HG02970 (cell line): Measurements from ENCODE around the gene ECI1.

ENCODE experiments used
- ATAC-seq: cut with Tn5 transposase; IDR thresholded peaks from one replicate; pipeline ENCODE4 v1.9.1; 2021; ENCODE audit warnings: mild to moderate bottlenecking, moderate library complexity, moderate number of reproducible peaks; ENCODE audit not compliant: unreplicated experiment, low FRiP score

Gene ECI1

GRCh38 chr16:2251296-2252111 lies at the start of gene ECI1:
ECI1 (minus strand) TSS chr16:2251587; CDS start chr16:2251566, 21 bp downstream.
- ATAC-seq, result peak; percentile 92

GRCh38 chr16:2299915-2300192 lies 48.5 kb upstream of the ECI1 start:
- ATAC-seq, result no peak

GRCh38 chr16:2299121-2299914 lies 47.9 kb upstream of the ECI1 start:
- no peak for ATAC-seq

GRCh38 chr16:2298621-2299020 lies 47.2 kb upstream of the ECI1 start:
- no peak for ATAC-seq

GRCh38 chr16:2297506-2297860 lies 46.1 kb upstream of the ECI1 start:
- ATAC-seq, result no peak

- ATAC-seq, result no peak
These were observed 45.5 kb upstream of the ECI1 start for GRCh38 chr16:2296661-2297505.

- no peak for ATAC-seq
These were observed 43.8 kb upstream of the ECI1 start for GRCh38 chr16:2295056-2295798.

- no peak for ATAC-seq
These were observed 40.8 kb upstream of the ECI1 start for GRCh38 chr16:2292221-2292620.

GRCh38 chr16:2289282-2289681 lies 37.9 kb upstream of the ECI1 start:
- no peak for ATAC-seq

GRCh38 chr16:2288726-2289125 lies 37.3 kb upstream of the ECI1 start:
- ATAC-seq, result no peak

GRCh38 chr16:2287916-2288547 lies 36.6 kb upstream of the ECI1 start:
- no peak for ATAC-seq

- ATAC-seq, result no peak
These were observed 35.2 kb upstream of the ECI1 start for GRCh38 chr16:2286550-2286949.

- no peak for ATAC-seq
These were observed 34.4 kb upstream of the ECI1 start for GRCh38 chr16:2285731-2286191.

- ATAC-seq, result no peak
These were observed 33.6 kb upstream of the ECI1 start for GRCh38 chr16:2284797-2285576.

GRCh38 chr16:2284001-2284770 lies 32.8 kb upstream of the ECI1 start:
- ATAC-seq, result no peak

- ATAC-seq, result no peak
These were observed 31.6 kb upstream of the ECI1 start for GRCh38 chr16:2282866-2283555.

- no peak for ATAC-seq
These were observed 30.9 kb upstream of the ECI1 start for GRCh38 chr16:2282262-2282661.
